GM12891 (cell line): ENCODE results near the gene ADAM21.
"Not testable (repeated sequence)": the region's sequence is repeated elsewhere in the genome, so short reads cannot be mapped to it uniquely, and the experiment has no call there.

Experiments
- DNase-seq: peaks from one replicate; pipeline ENCODE4 v3.0.0; 2011; ENCODE audit warnings: low spot score; ENCODE audit not compliant: insufficient read length
- FAIRE-seq: peaks from 2 replicates; lab custom pipeline; 2011; peaks lifted over from hg19 to GRCh38; lab: Jason Lieb, UNC
- PAX5 ChIP-seq: IDR thresholded peaks from 2 replicates; pipeline ENCODE4 v1.6.1; 2011; ENCODE audit warnings: low read length, moderate library complexity, mild to moderate bottlenecking; ENCODE audit not compliant: insufficient read depth, severe bottlenecking
- POLR2A ChIP-seq: IDR thresholded peaks from 2 replicates; pipeline ENCODE4 v1.6.1; 2011; ENCODE audit warnings: low read depth, low read length, control low read depth
- POLR2AphosphoS5 ChIP-seq: IDR thresholded peaks from 2 replicates; pipeline ENCODE4 v1.6.1; 2011; ENCODE audit warnings: low read depth, low read length, control low read depth
- POU2F2 ChIP-seq: IDR thresholded peaks from 2 replicates; pipeline ENCODE4 v1.6.1; 2011; ENCODE audit warnings: low read depth, mild to moderate bottlenecking, control low read depth, low read length, moderate library complexity
- SPI1 ChIP-seq: IDR thresholded peaks from 2 replicates; pipeline ENCODE4 v1.6.1; 2011; ENCODE audit warnings: low read depth, low read length, control low read depth
- TAF1 ChIP-seq: IDR thresholded peaks from 2 replicates; pipeline ENCODE4 v1.6.1; 2011; ENCODE audit warnings: low read depth, low read length, control low read depth

The ADAM21 gene

DNA sequence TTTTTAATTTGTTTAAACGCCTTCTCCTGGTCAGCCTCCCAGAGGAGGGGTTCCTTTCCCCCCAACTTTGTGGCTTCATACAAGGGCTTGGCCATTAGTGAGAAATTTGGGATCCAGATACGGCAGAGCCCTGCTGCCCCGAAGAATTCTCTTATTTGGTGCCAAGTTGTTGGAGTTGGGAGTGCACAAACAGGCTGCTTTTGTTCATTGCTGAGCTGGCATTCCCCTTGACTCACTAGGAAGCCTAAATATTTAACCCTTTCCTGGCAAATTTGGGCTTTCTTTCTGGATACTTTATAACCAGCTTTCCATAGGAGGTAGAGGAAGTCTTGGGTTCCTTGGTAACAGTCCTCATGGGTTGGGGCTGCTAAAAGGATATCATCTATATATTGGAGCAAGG, 10.3 kb upstream of the ADAM21 start:
- FAIRE-seq = no peak
- no peak for TF ChIP-seq POU2F2
- no peak for TF ChIP-seq SPI1
- no peak for TF ChIP-seq PAX5
- no peak for TF ChIP-seq POLR2A
- TF ChIP-seq TAF1 = no peak
- no peak for TF ChIP-seq POLR2AphosphoS5
- no peak for DNase-seq

DNA sequence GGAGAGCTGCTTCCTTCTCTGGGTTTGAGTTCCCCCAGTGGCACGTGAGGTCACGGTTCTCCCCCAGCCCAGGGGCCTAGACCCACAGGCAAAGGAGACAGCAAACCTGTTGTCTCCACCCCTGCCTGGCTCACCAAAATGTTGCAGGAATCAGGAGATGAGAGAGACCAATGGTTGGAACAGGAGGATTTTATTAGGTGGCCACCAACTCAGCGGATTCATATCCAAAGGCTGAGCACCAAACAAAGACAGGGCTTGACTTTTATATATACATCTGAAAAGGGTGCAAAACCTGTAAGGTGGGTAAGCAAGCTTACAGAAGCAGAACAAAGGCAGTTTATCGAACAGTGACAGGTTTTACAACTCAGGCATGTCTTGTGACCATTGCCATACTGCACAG, 9.2 kb upstream of the ADAM21 start:
- FAIRE-seq (no peak), DNase-seq (no peak)
- TF ChIP-seq POLR2AphosphoS5 = no peak
- no peak for TF ChIP-seq TAF1
- no peak for TF ChIP-seq PAX5
- TF ChIP-seq POLR2A = no peak
- TF ChIP-seq POU2F2 = no peak
- no peak for TF ChIP-seq SPI1

DNA sequence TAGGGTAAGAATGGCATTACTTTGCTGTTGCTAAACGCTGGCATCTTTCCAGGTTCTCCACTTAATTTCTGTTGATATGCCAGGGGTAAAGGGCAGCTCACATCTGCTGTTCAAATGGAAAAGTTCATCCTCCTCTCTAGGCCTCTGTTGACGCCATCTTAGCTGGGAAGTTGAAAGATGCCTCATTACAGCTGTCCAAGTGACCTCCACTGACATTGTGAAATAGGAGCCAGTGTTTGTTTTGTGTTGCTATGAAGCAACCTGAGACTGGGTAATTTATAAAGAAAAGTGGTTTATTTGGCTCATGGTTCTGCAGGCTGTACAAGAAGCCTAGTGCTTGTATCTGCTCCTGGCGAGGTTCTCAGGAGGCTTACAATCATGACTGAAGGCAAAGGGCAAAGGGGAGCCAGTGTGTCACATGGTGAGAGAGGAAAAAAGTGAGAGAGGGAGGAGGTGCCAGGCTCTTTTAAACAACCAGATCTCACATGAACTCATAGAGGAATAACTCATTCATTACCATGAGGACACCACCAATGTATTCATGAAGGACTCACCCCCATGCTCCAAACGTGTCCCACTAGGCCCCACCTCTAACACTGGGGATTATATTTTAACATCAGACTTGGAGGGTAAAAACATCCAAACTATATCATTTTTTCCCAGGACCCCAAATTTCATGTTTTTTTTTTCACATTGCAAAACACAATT, 3.2 kb upstream of the ADAM21 start:
- TF ChIP-seq PAX5 (no peak), POLR2A (no peak), SPI1 (no peak), POU2F2 (no peak), POLR2AphosphoS5 (no peak), TAF1 (no peak)
- DNase-seq (no peak), FAIRE-seq (no peak)

DNA sequence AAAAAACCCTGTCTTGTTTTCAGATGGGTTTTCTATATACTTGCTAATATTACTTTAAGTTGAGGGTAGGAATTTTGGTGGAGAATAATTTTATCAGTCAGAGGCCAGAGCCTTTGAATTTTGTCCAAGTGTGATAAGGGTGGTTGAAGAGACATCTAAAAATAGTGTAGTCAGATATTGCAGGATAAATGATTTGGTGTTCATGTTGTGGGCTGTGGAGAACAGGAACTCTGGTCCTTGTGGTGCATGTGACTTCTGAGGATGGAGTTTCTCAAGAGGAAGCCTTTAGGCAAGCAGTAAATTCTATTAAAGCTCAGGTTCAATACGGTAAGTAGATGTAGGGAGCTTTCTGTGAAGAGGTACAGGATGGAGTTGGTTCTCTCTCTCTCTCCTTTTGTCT, 2.8 kb downstream of the ADAM21 start:
- FAIRE-seq (no peak), DNase-seq (no peak)
- no peak for TF ChIP-seq POLR2AphosphoS5
- TF ChIP-seq POU2F2 = no peak
- TF ChIP-seq PAX5 = no peak
- TF ChIP-seq POLR2A = no peak
- TF ChIP-seq SPI1 = no peak
- no peak for TF ChIP-seq TAF1

DNA sequence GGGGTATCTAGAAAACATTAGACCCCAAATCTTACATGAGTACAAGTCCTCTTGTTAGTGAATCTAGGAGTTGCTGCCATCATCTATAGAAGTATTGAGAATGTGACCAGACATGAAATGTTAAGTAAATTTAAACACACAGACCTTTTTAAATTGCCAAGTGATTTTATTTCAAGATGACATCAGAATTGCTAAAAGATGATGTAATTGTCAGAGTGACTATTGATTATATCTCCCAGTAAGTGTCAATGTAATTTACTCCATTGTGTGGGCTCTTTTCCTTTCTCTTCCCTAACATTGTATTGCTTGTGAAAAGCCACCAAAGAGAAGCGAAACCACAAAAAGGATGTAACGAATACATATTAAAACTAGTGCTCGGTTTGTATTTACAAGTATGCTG, 16.8 kb downstream of the ADAM21 start:
- DNase-seq = no peak
- no peak for FAIRE-seq

DNA sequence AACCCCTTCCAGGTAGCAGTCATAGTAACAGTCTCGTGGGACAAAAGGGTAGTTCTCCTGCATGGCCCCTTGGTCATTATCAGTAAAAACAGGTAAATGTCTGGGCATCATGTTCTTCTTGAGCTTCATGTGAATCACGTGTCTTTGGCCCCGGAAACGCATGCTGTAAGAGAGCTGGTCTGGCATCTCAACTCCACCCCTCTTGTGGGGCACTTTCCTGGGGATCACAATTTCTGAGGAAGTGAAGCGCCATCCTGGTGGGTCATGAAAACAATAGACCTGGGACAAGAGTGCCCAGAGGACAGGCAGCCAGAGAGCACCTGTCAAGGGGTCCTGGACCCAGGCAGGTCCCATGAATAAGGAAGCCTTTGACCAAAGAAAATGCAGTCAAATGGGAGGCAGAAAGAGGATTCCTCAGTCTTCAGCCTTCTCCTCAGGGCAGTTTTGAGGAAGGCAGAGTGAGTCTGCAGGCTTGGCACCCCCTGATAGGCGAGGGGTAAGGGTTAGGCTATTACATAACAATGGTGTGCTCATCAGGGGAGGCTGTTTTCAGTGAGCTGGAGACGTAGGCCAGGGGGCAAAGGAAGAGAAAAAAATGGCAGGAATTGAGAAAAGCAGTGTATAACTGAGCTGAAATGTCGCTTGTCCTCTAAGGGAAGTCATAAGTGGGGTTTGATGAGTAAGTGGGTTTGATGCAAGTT, 19.0 kb downstream of the ADAM21 start:
- DNase-seq = not testable (repeated sequence)
- peak; percentile 59 for FAIRE-seq

More for the DNA sequence above, 16.8 kb downstream of the ADAM21 start:
- no peak for TF ChIP-seq PAX5
- no peak for TF ChIP-seq TAF1
- TF ChIP-seq POLR2A = no peak
- no peak for TF ChIP-seq SPI1
- no peak for TF ChIP-seq POLR2AphosphoS5
- no peak for TF ChIP-seq POU2F2

DNA sequence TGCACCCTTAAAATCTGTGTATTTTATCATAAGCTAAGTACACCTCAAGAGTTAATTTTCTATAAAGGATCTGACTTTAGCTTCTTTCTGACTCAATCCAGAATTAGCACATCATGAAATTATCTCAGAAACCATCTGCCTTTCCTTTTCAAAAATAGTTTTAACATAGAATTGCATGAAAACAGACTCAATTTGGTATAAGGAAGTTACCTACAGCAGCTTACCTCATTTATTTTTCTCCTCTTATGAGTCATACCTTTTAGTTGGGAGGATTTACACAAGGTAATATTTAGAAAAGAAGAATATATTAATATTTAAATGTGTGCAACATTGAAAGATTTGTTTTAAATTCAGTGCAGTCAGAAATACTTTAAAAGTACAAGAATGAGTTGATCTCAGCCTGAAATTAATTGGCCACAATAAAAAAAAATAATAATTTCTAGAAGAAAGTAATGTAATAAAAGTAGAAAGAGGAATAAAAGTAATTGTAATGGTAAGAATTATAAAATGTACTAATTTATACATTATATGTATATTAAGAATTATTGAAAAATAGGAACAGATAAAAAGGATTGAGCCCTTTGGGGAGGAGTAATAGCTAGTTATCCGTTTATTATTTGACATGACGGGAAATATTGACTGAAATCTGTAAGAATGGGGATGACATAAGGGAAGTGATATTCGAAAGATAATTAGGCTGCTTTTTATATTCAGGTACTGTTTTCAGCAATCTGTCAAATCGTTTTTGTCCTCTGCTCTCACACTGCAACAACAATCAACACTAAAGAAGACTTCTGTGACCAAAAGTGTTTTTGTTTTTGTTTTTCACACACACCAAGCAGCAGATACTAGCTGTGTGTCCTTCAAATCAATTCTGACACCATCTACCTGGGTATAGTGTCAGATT, 20.5 kb downstream of the ADAM21 start:
- no peak for TF ChIP-seq PAX5
- peak; percentile 48; the same call in 1 of the 2 replicates for TF ChIP-seq SPI1
- FAIRE-seq (peak; percentile 38), DNase-seq (no peak)

DNA sequence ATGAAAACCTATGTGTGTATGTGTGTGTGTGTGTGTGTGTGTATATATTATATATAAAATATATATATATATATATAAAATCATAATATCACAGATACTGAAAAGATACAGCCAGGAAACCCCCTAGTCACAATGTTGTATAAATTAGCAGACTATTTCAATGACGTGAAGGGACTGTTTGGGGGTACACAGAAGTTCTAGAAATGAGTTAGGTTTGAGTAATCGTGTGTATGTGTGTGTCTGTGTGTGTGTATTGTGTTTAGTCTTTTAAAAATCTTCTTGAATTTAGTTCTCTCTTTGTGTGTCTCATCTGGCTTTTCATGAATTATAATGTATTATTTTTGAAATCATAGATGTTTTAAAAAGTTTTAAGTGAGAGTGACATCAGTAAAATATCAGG, 21.9 kb downstream of the ADAM21 start:
- TF ChIP-seq TAF1 (no peak), POU2F2 (no peak), SPI1 (no peak), POLR2AphosphoS5 (no peak), POLR2A (no peak), PAX5 (no peak)
- FAIRE-seq (no peak), DNase-seq (no peak)

DNA sequence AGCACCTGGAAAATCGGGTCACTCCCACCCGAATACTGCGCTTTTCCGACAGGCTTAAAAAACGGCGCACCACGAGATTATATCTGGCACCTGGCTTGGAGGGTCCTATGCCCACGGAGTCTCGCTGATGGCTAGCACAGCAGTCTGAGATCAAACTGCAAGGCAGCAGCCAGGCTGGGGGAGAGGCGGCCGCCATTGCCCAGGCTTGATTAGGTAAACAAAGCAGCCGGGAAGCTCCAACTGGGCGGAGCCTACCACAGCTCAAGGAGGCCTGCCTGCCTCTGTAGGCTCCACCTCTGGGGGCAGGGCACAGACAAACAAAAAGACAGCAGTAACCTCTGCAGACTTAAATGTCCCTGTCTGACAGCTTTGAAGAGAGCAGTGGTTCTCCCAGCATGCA, 23.5 kb downstream of the ADAM21 start:
- not testable (repeated sequence) for DNase-seq, FAIRE-seq

DNA sequence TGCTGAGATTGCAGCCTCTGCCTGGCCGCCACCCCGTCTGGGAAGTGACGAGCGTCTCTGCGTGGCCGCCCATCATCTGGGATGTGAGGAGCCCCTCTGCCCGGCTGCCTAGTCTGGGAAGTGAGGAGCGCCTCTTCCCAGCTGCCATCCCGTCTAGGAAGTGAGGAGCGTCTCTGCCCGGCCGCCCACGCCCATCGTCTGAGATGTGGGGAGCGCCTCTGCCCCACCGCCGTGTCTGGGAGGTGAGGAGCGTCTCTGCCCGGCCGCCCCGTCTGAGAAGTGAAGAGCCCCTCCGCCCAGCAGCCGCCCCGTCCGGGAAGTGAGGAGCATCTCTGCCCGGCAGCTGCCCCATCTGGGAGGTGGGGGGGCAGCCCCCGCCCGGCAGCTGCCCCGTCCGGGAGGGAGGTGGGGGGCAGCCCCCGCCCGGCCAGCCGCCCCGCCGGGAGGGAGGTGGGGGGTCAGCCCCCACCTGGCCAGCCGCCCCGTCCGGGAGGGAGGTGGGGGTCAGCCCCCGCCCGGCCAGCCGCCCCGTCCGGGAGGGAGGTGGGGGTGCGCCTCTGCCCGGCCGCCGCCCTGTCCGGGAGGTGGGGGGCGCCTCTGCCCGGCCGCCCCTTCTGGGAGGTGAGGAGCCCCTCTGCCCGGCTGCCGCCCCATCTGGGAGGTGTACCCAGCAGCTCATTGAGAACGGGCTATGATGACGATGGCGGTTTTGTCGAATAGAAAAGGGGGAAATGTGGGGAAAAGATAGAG, 25.6 kb downstream of the ADAM21 start:
- not testable (repeated sequence) for FAIRE-seq, DNase-seq
